ELR (cell line): ENCODE results near the gene B3GALNT1.

ENCODE experiments used
- DNase-seq: peaks from one replicate; pipeline ENCODE4 v3.0.0-alpha.2; 2015; ENCODE audit warnings: low read depth

B3GALNT1 gene, protein sequence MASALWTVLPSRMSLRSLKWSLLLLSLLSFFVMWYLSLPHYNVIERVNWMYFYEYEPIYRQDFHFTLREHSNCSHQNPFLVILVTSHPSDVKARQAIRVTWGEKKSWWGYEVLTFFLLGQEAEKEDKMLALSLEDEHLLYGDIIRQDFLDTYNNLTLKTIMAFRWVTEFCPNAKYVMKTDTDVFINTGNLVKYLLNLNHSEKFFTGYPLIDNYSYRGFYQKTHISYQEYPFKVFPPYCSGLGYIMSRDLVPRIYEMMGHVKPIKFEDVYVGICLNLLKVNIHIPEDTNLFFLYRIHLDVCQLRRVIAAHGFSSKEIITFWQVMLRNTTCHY

DNA sequence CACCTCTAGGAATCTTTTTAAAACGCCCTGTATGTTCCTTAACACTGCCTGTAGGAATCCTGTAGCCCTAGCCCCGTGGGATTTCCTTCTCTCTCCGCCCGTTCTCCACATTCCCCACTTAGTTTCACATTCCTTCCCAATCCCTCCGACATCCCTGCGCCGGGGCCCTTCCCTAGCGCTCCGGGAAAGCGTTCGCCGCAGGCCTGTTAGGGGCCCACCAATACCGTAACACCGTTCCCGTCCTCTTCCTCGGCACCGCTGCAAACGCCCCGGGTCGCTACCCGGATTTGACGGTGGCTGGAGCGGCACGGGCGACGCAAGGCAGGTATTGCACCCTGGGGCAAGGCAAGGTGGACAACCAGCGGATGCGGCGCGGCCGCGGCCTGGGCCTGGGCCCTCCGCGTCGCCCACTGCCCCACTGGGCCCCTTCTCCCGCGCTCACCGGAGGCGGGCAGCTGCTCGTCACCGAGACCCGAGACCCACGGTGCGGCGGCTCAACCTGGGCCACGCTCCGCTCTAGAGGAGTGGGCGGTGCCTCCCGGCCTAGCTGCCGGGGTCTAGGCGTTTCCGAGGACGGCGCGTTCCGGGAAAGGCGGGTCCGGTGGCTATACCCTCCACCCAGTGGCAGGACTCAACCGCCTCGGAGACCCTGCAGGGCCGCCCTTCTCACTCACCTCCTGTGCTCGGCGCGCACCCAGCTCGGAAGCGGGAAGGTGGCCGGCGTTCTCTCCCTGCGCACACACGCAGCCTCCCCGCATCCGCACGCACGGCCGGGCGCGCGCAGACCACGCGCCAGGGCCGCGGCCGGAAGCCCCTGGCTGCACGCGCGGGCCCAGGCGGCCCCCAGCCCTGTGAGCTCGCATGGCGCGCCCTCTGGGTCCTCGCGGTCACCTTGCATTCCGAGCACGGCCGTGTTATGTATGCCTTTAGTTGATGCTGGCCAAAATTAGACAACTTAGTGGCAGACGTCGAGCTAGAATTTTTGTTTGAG lies at the start of gene B3GALNT1:
Gene B3GALNT1, minus strand, starts transcription at position 789 of the 991 bp plus-strand sequence. CDS start 18,595 bp downstream, outside the sequence.
- peak; percentile 48 for DNase-seq

DNA sequence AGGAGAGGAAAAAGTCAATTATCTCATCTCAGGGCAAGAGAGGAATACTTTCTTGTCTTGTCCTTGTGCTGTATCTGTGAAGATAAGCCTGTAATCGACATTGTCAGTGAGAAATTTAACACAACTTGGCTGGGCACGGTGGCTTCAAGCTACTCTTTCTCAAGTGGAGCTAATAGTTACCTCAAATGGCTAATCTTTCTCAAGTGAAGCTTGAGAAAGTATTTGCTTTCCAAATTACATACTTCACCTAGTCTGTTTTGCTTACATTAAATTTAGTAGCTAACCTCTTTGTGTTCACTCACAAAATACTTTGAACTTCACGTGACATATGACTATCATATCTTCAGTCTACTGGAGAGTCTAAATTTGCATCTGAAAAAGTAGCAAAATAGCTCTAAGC lies 48.3 kb upstream of the B3GALNT1 start:
- DNase-seq = no peak

DNA sequence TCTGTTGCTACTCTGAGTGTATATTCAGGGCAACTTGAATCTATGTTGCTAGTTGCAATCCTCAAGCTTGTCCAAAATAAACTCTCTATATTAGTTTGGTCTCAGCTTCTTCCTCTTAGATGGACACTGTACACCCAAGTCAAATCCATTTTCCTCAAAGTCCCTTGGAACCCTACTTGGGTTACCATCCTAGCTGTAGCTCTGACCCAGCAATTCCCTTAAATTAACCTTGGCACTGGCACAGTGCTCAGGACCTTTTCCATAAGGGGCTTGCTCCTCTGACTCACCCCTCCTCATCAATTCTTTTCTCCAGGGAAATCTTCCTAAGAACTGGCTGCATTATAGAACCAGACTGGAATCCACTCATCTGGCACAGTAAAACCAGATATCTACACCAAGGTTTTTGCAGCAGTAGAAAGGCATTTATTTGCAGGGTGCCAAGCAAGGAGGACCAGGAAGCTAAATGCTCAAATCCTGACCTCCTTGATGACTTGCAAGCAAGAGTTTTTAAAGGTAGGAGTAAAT lies 44.9 kb upstream of the B3GALNT1 start:
- no peak for DNase-seq

DNA sequence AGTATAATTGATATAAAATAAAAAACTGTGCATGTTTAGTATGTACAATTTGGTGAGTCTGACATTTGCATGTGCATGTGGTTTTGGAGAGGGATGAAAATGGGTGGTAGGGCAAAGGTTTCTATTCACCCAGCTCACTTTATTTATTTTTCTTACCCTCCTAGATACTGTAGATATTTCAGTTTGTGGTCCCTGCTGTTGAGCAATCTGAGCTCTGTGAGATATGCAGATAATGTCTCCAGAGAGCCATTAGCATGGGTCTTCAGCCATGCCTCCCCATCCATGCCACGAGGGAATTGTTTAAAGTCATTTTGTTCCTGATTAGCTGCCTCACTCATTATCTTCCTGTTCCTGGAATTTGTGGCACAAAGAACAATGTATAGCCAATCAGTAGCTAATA lies 44.4 kb upstream of the B3GALNT1 start:
- DNase-seq = peak; percentile 18

DNA sequence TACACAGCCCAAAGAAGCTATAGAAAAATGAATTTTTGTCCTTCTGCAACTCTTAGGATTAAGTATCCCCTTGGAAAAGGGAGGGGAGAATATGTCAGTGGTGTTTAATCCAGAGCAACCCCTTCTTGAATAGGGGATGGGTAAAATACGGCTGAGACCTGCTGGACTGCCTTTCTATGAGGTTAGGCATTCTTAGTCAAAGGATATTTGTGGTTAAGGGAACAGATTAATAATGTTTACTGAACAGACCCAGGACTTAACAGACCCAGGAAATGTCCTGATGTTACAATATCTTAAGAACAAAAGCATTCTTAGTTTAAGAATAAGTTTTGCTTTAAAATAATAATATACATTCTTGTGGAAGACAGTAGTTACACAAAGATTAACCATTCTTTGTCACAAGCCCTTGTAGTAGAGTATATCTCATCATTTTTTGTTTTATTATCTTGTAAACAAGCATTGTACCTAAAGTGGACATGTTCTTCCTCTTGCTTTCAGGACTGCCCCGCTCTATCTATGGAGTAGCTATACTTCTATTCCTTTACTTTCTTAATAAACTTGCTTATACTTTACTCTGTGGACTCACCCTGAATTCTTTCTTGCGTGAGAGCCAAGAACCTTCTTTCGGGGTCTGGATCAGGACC lies 43.8 kb upstream of the B3GALNT1 start:
- DNase-seq = peak; percentile 16

DNA sequence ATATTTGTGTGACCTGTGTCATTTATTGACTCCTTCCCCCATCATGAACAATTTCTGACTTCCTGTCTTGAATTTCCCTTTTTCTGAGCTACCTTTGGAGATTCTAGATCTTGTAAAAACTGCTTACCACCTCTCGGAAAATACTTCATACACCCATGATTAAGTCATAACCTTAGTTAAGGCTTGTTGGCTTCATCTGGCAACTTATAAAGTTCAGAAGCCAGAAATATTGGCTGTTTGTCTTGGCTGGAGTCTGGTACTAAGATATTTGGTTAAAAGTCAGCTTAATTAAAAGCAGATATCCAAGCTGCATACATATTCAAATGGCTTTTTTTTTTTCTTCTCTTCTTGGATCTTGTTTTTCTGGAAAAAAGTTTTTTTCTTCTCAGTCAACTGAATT lies 37.3 kb upstream of the B3GALNT1 start:
- DNase-seq = no peak

DNA sequence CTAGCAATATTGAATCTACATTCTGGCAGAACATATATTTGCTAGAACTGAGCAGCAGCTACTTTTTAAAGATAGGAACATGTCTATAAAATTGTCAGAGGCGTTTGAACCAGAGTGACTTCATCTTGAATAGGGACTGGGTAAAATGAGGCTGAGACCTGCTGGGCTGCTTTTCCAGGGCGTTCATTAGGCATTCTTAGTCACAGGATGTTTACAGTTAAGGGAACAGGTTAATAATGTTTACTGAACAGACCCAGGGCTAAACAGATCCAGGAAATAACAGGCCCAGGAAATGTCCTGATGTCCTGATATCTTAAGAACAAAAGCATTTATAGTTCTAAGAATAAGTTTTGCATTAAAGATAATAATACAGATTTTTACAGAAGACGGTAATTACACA lies 34.5 kb upstream of the B3GALNT1 start:
- DNase-seq = no peak

DNA sequence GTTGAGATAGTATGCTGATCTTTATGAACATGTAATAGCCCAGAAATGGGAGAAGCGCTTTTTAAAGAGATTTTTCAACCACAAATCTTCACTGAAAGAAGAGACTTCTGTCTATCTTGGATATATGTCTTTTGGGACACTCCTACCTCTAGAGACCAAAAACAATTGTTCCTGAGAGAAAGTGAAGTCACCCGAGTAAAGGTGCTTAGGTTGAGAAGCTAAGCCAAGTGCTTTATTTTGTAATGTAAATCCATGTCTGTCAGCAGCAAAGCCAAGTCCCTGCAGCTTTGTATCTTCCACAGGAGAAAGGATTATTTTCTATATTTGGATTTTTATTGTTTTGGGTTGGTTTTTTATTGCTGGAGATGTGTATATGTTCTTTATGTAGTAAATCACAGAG lies 32.1 kb upstream of the B3GALNT1 start:
- no peak for DNase-seq

DNA sequence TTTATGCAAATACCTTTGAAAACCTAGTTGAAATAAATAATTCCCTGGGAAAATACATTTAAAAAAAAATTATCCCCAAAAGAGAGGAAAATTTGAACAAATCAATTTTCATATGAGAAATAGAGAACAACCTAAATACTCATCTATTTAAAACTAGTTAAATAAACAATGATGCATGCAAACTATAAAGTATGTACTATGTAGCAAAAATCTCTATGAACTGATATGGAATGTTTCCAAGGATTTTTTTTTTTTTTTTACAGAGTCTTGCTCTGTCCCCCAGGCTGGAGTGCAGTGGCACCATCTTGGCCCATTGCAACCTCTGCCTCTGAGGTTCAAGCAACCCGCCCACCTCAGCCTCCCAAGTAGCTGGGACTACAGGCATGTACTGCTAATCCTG lies 27.2 kb upstream of the B3GALNT1 start:
- DNase-seq = no peak

DNA sequence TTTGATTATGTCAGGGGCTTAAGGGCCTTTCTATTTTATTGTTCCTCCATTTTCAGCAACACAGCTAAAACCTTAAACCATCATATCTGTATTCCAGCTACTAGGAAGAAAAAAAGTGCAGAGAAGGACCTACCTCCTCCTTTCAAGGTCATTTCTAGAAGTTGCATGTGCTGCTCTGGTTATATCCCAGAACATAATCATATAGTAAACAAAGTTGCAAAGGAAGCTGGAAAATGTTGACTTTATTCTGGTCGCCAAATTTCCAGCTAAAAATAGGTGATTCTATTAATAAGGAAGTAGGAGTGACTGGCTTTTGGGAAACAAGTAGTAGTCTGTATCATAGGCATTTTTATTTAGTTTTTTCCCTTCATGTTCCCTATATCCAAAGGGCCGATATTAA lies 21.3 kb upstream of the B3GALNT1 start:
- no peak for DNase-seq

DNA sequence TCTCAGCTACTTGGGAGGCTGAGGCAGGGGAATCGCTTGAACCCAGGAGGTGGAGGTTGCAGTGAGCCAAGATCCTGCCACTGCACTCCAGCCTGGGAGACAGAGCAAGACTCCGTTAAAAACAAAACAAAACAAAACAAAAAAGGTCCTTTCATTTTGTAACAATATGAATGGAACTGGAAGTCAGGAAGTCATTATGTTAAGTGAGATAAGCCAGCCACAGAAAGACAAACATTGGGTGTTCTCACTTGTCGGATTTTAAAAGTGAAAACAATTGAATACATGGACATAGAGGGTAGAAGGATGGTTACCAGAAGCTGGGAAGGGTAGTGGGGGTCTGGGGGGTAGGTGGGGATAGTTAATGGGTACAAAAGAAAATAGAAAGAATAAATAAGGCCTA lies 12.5 kb upstream of the B3GALNT1 start:
- no peak for DNase-seq

DNA sequence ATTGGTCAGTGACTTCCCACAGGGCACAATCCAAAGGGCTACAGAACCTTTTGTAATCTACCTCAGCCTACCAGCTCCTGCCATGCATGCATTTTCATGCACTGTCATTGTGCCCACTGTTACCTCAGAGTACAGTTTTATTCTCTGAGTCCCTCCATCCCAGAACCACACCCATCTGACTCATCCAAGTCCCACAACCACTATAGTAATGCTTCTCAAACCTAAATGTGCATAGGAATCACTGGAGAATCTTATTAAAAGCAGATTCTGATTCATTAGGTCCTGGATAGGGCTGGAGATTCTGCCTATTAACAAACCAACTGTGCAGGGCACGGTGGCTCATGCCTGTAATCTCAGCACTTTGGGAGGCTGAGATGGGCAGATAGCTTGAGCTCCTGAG lies 3.7 kb upstream of the B3GALNT1 start:
- DNase-seq = peak; percentile 69

DNA sequence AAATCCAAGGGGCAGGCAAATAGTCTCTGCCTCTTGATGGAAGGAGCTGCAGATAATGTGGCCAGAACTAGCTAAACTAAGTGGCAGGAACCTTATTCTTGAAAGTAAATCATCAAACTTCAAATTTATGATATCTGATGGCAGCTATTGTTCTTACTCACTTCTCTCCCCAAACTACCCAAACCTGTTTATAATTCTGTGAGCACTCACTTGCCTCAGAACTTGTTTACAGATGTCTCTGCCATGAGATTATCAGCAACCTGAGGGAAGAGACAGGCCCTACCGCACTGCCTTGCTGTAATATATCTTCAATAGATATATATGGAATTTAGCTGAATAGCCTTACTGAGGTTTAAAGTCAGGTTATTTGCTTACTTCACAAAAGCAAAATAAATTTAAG lies 2.2 kb upstream of the B3GALNT1 start:
- DNase-seq = no peak

DNA sequence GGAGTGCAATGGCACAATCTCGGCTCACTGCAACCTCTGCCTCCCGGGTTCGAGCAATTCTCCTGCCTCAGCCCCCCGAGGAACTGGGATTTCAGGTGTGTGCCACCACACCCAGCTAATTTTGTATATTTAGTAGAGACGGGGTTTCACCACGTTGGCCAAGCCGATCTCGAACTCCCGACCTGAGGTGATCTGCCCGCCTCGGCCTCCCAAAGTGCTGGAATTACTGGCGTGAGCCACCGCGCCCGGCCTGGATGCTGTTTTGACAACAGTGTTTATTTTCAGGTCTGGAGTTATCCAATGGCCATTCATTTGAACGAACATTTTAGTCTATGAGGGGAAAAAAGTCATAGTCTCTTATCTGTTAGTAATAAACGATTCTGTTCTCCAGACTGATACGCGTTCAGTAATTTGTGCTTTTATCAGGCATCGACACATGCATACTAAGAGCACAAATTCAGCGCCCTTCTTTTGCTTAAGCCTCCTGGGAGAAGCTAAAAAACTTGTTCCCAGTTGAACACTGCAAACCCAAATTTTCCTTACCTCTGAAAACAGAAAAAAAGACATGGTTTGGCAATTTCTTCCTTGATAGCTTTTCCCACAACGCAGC lies 1.3 kb downstream of the B3GALNT1 start:
- no peak for DNase-seq

DNA sequence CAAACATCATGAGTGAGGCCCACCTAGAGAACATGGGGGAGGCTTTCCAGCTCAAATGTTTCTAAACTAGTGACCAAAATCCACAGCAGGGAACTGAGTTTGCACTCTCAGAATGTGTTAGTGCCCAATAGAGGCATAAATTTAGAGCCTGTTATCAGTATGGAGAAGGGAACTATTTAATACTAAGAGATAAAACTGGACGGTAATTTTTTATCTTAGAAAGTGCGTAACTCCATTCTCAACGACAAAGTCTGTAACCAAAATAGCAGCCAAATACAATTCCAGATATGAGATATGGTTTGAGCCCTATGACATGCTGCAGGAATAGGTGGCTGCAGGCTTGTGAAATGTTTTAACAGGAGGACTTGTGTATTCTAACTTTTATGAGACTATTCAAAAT lies 3.5 kb downstream of the B3GALNT1 start:
- no peak for DNase-seq

DNA sequence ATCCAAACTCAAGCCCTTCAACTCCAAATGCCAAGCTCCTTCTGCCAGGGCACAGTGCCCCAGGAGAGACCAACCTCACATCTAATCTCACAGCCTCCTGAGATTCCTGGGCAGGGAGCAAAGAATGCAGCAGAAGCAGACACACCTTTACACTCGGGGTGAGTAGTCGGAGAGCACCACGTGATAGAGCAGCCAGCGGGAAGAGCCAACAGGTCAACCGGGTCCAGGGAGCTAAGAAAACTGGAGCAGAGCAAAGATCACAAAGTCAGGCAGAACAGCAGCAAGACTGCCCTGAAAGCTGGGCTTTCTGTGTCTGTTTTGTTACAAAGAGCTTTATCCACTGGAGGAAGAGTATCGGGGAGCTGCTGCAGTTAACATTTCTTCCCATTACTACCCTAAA lies 4.2 kb downstream of the B3GALNT1 start:
- DNase-seq = no peak

DNA sequence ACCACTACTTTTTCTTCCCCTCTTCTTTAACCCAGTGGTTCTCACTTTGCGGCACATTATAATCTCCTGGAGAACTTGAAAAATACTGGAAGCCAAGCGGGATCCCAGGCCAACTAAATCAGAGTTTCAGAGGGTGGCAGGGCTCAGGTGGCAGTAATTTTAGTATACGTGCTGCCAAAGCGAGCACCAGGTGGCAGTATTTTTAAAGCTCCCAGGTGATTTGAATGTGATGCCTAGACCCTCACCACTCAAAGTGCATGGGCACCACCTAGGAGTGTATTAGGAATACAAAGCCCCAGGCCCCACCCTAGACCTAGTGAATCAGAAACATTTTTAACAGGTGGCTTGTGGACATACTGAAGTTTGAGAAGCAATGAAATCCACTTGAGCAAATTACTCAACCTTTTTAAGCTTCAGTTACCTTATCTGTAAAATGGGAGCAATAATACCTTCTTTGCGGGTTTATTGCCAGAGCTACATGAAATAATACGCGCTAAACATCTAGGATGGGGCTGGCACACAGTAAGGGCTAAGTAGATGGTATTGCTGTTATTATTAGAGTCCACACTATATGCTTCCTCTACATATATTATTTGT lies 8.3 kb downstream of the B3GALNT1 start:
- DNase-seq = peak; percentile 28

DNA sequence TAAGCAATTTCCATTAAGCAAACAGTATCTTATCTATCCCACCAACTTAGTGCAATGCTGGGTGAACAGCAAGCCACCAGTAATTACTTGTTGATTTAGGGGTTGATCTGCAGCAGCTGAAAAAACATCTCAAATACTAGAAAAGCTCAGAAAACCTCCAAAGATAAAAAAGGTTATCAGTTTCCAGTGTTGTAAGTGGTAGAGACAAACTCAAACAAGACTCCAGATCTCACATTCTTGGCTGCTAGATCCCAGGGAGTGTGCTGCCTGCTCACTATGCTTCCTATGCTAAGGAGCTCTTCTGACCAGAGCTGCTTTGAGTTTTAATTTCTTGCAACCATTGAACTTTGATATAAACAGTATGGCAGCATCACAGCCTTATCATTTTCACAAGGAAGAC lies 11.3 kb downstream of the B3GALNT1 start:
- DNase-seq = no peak

DNA sequence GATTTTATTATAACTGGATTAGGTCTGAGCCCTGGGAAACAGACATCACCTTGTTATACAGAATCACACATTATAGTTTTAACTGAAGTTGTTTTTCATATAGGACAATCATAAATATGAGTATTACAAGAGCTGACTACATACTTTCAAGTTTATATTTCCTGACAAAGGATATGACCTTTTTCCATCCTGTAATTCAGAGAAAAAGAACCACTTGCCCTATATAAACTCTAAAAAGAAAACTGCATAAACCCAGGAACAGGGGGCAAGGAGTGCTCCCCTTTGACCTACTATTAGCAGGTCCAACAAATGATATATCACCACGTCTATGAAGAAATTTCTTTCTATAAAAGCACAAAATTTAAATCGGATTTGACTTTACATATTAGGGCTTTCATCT lies 20.9 kb downstream of the B3GALNT1 start:
- DNase-seq = no peak

DNA sequence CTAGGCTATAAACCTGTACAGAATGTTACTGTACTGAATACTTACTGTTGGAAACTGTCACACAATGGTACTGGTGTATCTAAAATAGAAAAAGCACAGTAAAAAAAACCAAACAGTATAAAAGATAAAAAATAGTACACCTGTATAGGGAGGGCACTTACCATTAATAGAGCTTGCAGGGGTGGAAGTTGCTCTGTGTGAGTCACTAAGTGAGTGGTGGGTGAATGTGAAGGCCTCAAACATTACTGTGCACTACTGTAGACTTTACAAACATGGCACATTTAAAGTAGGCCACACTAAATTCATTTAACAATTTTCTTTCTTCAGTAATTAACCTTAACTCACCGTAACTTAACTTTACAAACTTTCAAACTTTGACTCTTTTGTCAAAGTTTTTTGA lies 22.0 kb downstream of the B3GALNT1 start:
- DNase-seq = no peak

DNA sequence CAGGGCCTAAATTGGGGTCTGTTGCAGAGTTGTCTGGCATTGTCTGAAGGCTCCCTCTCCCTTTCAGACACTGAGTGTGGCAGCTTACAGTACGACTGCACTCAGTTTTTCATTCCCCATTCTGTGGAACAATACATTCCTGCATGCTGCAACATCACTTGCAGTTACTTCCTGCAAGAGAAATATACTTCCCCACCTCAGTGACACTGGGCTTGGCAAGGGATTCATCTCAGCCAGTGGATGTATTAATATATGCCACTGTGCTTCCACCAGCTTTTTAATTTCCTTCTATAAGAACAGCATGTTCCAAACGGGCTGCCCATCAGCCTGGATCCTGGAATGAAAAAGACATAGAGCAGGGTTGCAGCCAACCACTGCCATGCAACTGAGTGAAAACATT lies 23.1 kb downstream of the B3GALNT1 start:
- DNase-seq = no peak

DNA sequence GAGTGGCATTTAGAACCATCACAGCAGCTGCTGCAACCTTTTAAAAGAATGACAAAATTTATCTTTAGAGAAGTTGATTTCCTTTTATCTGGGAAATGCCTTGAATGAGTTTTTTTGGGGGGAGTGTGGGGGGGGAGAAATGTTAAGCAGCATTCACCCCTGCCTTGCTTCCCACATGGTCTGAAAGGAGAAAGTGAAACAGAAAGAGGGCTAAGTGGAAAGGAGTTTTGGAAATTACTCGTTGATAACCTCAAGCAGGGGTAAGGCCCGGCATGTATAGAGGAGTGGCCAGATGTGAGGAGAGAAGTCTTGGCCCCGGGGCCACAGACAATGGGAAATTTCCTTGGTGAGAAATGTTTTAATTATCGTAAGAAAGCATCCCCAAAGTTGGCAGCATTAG lies 23.5 kb downstream of the B3GALNT1 start:
- no peak for DNase-seq
